Duodenal mucosa (tissue), 2 donors: ENCODE measurements around the gene ALPL.
A peak's percentile ranks its signal among the peaks of the same experiment; 100 is the strongest.

Source experiments
- H3K27ac ChIP-seq: one replicate; pipeline ENCODE4 v1.7.0; 2013; ENCODE audit warnings: low read depth, low read length
- H3K27me3 ChIP-seq, 2 donors: one replicate each; pipeline ENCODE4 v1.7.0; 2013; ENCODE audit warnings: low read length in 2 of 2, control low read depth in 1 of 2; ENCODE audit not compliant: insufficient read depth in 2 of 2, control insufficient read depth in 1 of 2
- H3K36me3 ChIP-seq, 2 donors: one replicate each; pipeline ENCODE4 v1.7.0; 2013; ENCODE audit warnings: low read length in 2 of 2, control low read depth in 1 of 2; ENCODE audit not compliant: insufficient read depth in 2 of 2, control insufficient read depth in 1 of 2
- H3K4me1 ChIP-seq, 2 donors: one replicate each; pipeline ENCODE4 v1.7.0; 2013; ENCODE audit warnings: low read length in 2 of 2, control low read depth in 1 of 2; ENCODE audit not compliant: insufficient read depth in 2 of 2, control insufficient read depth in 1 of 2
- H3K4me3 ChIP-seq, 2 donors: one replicate each; pipeline ENCODE4 v1.7.0; 2013; ENCODE audit warnings: low read length in 2 of 2, low read depth in 1 of 2
- H3K9ac ChIP-seq, 2 donors: one replicate each; pipeline ENCODE4 v1.7.0; 2013; ENCODE audit warnings: low read length in 2 of 2, low read depth in 1 of 2
- H3K9me3 ChIP-seq, 2 donors: one replicate each; pipeline ENCODE4 v1.7.0; 2013; ENCODE audit warnings: low read length in 2 of 2, control low read depth in 1 of 2; ENCODE audit not compliant: control insufficient read depth in 1 of 2

ALPL gene

DNA sequence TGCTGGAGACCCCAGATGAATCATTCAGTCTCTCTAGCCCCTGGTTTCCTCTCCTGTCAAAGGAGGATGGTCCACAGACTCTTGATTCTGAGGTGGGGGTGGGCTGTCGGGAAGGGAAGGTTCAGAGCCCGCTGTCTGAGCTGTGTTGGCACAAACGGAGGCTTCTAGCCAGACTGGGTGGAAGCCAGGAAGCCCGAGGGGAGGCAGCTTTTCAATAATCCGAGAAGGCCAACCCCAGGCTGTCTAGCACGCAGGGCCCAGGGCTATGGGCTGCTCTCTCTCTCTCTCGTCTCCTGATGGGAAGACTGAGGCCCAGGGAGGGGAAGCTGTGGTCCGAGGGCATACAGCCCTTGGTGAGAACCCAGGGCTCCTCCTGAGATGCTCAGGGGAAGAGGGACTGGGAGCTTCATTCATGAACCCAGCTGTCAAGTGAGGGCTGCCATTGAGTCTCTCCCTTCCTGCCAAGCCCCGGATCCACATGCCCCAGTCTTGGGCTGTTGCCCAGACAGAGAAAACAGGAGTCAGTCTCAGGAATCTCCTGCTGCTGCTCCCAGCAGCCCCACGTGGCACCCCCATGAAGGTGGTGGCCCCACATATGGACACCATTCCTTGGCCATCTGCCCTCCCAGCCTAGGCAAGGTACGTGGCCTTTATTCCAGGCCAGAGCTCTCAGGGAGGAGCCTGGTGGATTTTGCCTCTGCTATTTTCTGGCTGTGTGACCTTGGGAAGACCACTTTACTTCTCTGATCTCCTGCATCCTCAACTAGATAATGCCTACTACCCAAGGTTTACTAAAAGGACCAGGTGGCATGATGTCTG, 115.6 kb downstream of the ALPL start:
- Histone ChIP-seq H3K9me3 (no peaks in the 10 kb centered on the region), H3K4me3 (no peak overlapping the region), H3K27ac (peak overlapping the region; percentile 5), H3K36me3 (no peaks in the 10 kb centered on the region), H3K27me3 (peaks cover 0 to 2% of the 10 kb centered on the region in 2 donors), H3K4me1 (peaks cover 21 to 38% of the 10 kb centered on the region in 2 donors), H3K9ac (no peak overlapping the region)

- Histone ChIP-seq H3K9ac (no peak overlapping the region), H3K9me3 (no peaks in the 10 kb centered on the region), H3K4me1 (peaks cover 21 to 33% of the 10 kb centered on the region in 2 donors), H3K4me3 (no peak overlapping the region), H3K27me3 (peaks cover 0 to 2% of the 10 kb centered on the region in 2 donors), H3K36me3 (no peaks in the 10 kb centered on the region), H3K27ac (no peak overlapping the region)
These were observed 116.4 kb downstream of the ALPL start for GRCh38 chr1:21625390-21626190.

DNA sequence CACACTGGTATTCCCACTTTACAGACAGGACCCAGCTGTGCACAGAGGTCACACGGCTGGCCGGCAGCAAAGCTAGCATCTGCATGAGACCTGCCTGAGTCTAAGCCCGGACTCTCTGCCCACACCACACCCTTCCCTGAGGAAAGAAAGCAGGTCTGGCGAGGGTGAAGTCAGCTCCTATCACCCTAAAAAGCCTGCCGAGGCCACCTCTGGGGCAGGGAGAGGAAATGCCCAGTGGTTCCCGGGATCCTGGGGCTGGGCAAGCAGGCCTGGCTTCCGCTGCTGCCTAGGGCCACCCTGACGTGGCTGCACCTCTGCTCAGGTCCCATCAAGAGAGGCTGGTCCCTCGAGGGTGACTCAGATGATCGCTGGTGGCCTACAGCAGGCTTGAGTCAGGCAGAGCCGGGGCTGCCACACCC, 117.7 kb downstream of the ALPL start:
- H3K27me3 ChIP-seq: peaks cover 0 to 2% of the 10 kb centered on the region in 2 donors
- H3K9ac ChIP-seq: no peak overlapping the region
- no peaks in the 10 kb centered on the region for H3K9me3 ChIP-seq
- H3K27ac ChIP-seq: no peak overlapping the region
- H3K36me3 ChIP-seq: no peaks in the 10 kb centered on the region
- H3K4me1 ChIP-seq: peaks cover 21 to 23% of the 10 kb centered on the region in 2 donors
- H3K4me3 ChIP-seq: no peak overlapping the region
